8988T (cell line): ENCODE results near the gene DNAH6.
A peak's percentile ranks its signal among the peaks of the same experiment; 100 is the strongest.
"Not testable (repeated sequence)": the region's sequence is repeated elsewhere in the genome, so short reads cannot be mapped to it uniquely, and the experiment has no call there.

ENCODE experiments used
- DNase-seq: peaks from one replicate; pipeline ENCODE4 v3.0.0; 2011

The DNAH6 gene, protein sequence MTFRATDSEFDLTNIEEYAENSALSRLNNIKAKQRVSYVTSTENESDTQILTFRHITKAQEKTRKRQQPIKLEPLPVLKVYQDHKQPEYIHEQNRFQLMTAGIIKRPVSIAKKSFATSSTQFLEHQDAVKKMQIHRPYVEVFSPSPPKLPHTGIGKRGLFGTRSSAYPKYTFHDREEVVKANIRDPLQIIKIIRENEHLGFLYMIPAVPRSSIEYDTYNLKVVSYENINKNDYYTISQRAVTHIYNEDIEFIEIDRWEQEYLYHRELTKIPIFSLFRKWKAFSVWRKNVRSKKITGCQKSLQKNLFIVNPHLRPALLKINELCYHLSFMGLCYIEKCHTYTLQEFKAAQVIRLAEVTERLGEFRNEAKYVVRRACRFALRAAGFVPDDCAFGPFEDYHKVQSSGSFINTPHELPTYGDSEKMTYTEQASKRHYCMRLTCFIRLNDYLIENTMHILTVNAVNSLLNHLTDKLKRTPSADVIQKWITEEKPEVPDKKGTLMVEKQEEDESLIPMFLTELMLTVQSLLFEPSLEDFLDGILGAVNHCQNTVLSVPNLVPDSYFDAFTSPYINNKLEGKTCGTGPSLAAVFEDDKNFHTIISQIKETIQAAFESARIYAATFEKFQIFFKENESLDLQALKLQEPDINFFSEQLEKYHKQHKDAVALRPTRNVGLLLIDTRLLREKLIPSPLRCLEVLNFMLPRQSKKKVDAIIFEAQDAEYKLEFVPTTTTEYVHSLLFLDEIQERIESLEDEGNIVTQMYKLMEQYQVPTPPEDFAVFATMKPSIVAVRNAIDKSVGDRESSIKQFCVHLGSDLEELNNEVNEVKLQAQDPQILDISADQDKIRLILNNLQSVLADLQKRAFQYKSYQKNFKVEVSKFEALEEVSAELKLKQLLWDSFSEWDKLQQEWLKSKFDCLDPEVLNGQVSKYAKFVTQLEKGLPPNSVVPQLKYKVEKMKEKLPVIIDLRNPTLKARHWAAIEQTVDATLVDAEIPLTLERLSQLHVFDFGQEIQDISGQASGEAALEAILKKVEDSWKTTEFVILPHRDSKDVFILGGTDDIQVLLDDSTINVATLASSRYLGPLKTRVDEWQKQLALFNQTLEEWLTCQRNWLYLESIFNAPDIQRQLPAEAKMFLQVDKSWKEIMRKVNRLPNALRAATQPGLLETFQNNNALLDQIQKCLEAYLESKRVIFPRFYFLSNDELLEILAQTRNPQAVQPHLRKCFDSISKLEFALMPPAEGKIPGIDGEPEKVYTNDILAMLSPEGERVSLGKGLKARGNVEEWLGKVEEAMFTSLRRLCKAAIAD (N-terminal part only)

DNA sequence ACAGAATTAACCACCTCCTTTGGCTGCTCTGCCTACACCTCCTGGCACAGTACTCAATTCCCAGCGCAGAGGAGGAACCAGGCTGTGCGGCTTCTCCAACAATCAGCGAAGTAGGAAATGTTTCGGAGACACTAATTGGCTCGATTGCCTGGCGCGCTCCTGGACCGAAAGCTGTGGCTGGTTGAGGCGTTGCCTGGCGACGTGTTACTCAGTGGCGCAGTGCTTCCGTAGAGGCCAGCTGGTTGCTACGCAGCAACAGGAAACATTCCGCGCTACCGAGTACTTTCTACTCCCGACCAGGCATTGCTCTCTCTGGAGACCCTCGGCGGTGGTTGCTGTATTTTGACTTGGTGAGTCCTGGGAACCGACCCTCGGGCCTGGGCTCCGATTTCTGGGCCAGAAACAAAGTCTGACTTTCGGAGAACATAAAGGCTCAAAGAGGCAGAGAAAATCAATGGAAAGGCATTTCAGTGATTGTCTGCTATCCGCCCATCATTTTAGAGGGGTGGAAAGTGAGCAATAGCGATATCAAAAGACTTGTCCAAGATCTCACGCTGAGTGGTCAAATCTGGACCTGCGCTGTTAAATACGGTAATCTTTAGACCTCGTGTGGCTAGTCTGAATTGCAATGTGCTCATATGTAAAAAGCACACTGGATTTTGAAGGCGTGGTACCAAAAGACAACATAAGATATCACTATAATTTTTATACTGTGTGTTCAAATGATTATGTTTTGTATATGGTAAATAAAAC, at the start of gene DNAH6:
Gene DNAH6 (plus strand): TSS at position 265 of the 753 bp plus-strand sequence. CDS start 1,329 bp downstream, outside the sequence.
- DNase-seq, result peak; percentile 37

DNA sequence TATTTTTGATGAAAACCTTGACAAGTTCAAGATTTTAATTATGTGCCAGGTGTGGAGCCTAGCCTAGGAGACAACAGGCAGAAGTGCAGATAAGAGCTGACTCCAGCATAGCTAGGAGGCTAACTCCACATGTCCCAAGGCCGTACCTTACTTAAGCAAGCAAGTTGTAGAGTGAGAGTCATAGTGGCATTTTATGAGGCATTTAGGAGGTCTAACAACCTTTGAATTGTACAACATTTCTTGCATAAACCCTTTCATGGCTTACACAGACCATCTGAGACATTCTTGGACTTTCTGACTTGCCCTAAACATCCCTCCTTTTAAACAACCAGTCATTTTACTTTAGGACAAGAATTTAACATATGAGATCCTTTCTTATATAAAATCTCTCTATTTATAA, 48.9 kb upstream of the DNAH6 start:
- no peak for DNase-seq

DNA sequence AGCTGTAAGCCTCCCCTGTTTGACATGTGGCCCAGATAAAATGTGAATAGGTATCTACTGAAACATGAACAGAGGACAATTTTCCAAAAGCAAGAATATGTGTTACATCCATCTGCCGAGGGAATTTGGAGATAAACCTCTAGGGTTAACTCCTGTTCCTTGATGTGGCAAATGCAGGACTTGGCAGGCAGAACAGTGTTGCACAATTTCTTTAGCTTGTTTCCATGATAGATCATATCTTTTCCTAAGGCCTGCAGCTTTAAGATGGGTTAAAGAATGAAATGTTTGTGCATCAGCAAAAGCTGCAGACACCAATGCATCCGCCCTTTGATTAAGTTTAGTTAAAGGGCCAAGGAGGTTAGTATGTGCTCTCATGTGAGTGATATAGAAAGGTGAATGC, 43.9 kb upstream of the DNAH6 start:
- DNase-seq, result not testable (repeated sequence)

DNA sequence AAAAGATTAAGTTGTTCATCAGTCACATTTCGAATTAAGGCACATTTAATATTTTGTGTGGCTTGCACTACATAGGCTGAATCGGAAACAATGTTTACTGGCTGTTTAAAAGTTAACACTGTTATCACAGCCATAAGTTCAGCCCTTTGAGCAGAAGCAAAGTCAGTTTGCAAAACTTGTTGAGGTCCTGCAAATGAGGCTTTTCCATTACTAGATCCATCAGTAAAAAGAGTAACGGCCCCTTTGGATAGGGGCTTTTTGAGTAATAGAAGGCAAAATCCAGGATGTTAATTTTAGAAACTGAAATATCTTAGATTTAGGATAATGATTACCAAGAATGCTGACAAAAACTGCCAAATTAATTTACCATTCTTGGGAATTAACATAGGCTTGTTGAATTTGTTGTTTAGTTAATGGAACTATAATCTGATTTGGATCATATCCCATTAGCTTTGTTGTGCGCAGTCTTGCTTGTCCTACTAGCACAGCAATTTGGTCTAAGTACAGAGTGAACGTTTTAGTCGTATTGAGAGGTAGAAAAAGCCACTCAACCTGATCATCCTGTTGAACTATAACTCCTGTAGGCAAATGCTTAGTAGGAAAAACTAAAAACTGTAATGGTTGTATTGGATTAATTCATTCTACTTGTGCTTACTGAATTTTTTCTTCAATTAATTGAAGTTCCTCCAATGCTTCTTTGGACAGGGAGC, 43.3 kb upstream of the DNAH6 start:
- DNase-seq, result no peak

DNA sequence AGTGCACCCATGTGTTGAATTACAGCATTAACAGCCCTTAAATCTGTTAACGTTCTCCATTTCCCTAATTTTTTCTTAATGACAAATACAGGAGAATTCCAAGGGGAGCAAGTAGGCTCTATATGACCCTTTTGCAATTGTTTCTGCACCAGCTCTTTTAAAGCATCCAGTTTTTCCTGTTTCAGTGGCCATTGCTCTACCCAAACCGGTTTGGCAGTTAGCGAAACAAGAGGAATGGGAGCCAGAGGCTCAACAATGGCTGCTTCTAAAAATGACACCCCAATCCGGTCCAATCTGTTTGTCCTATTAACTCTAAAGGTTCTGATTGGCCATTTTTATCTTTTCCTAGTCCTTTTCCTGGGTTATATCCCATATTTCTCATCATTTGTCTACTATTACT, 42.1 kb upstream of the DNAH6 start:
- no peak for DNase-seq

DNA sequence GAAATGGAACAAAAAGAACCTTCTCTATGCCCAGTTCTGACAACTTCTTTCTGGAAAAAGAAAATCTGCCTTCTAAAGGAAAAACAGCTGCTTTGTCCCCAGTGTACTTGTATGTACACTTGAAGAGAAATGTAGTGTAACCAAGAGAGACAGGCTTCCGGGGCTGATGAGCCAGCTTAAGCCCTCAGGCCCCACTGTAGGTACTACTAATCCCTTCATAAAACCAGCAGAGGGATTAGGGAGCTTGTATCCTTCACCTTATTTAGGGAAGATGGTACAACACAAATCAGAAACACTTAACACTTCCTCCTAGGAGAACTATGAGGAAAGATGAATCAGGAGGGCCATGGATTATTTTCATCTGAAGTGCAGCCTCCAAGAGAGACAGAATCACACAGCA, 38.4 kb upstream of the DNAH6 start:
- DNase-seq, result no peak

DNA sequence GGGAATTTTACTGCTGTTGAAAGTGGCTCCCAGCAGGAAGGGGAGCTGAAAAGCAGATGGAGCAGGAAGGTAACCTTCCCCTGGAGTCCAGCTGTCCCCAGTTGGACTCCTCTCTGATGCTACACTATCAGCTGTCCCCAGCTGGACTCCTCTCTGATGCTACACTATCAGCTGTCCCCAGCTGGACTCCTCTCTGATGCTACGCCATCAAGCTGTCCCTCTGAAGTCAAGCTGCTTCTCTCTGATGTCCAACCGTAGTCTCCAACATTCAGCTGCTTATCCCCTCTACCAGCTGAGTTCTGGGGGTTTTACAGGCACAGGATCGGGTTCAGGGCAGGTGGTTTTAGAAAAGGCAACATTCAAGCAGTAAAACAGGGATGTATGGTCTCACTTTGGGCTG, 37.4 kb upstream of the DNAH6 start:
- DNase-seq, result no peak

DNA sequence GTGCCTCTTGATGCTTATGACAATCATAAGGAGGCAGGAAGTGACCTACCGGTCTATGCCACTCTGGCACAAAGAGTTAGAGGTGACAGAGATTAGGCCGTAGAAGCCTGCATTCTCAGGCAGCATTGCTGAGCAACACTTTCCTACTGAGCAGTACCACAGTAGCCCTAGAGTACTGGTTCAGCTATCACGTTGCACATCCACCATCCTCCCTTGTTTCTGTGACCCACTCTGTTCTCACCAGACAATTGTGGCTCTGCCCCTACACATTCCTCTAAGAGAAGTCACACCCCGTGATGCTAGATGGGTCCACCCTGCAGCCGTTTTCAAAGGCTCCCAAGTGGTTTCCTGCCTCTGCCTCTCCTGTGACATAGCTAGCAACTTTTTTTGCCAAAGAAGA, 34.6 kb upstream of the DNAH6 start:
- DNase-seq, result no peak

DNA sequence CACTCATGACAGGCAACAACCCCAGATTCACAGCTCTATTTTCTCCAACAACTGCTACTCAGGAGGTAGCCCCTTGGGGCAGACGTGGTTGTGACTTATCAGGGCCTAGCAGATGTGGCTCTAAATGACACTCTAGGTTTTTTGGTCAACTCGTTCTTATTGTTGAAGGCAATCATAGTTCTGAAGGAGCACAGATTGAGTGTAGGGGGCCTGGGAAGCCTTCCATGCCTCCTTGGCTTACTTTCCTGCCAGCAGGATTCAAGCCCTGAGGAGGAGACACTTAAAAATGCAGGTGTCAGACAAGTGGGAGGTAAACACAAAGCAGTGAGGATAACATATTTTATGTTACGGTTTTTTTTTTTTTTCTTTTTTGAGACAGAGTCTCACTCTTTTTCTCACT, 33.7 kb upstream of the DNAH6 start:
- no peak for DNase-seq

DNA sequence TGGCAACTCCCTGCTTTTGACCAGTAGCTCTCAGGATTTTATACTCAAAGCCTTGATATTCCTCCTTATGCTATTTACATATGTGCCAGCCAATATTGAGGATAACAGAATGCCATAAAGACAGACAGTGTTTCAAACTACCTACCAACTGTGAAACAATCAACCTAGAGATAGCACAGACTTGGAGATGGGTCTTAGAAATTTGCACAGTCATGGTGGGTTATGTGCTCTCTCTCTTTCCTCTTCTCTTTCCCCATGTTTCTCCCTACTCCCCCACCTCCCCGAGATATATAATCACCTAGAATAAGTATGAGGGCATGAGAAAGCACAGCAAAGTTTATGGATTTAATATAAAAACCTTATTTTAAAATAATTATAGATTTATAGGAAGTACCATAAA, 33.0 kb upstream of the DNAH6 start:
- DNase-seq, result no peak

DNA sequence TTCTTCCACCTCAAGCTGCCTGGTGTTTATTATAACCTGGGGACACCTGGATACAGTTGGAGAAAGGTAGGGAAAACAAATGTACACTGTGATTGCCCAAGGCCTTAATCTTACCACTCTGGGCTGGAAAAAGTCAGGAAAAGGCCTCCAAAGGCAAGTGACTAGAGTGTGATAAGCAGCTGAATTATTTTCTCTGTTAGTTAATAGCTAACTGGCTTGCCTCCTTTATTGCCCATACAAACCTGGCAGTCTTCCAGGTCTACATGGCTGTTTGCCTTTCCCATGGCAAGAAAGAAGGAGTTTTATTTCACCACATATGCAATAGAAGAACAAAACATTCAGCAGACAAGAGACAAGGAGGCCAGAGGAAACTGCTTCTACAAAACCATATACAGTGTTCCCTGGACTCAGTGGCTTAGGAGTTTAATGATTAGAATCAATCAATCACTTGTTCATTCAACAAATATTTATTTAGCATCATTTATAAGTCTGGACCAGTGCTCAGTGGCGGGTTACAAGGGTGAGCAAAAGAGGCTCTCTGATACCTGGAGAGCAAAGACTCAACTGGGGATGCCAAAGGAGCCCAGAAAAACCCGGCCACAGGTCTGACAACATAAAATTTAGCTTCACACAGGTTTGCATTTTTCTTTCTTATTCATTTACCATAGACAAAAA, 29.7 kb upstream of the DNAH6 start:
- no peak for DNase-seq

DNA sequence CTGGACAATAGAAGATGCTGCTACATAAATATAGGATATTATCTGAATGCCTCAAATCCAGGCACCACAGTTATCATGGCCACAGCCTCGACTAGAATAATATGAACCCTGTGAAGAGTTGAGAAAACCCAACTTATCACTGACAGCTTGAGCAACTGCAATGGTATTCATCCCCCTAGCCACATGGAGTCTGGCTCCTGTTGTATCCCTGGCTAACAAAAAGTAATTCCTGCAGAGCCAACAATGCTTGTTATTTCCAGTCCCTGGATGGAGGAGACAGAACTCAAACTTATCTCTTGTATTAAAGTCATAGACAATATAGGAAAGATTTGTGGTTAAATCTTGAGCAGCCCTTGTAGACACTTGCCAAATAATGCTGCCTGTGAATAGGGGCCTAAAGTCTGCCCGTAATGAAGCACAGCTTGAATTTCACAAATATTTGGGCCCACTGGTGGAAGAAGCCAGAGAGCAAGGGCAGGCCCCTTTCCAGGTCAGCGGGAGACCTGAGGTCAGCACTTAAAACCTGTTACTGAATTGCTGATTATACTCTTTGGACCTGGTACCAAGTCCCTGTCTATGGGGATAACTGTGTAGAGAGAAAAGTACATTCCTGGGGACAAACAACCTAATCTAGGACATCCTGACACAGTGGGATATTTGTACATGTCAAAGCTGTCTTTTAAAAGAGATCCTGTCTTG, 28.9 kb upstream of the DNAH6 start:
- DNase-seq, result no peak

DNA sequence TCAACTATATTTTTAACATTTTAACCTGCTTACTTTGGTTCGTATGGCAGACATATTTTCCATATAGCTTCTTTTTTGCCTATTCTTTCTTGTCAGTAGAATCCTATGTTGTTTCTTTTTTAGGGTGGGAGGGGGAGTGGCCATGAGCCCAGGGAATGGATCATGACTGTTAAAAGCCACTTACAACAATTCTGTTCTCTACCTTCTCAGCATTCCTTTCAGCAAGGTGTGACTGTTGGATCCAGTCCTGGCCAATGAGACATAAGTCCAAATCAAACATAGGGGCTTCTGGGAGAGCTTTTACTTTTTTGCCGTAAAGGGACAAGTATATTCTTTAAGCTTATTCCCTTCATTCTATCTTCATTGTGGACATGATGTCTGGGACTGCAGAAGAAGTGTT, 25.0 kb upstream of the DNAH6 start:
- no peak for DNase-seq

DNA sequence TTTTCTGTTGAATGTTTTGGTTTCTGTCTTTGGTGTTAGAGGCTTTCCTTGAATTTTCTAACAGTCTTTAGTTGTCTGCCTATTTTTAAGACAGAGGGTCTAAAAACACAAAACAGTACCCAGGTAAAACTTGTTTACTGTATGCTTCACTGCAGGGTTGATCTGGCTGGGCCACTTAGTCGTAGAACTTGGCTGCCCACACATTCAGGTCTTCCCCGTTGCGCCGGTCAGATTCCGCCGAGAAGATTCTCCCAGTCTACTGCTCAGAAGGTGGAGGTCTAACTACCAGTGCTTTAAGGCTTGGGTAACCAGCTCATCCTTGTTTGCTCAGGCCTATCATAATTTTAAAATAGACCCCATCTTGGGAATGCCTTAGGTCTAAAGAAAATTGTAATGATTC, 24.6 kb upstream of the DNAH6 start:
- no peak for DNase-seq

DNA sequence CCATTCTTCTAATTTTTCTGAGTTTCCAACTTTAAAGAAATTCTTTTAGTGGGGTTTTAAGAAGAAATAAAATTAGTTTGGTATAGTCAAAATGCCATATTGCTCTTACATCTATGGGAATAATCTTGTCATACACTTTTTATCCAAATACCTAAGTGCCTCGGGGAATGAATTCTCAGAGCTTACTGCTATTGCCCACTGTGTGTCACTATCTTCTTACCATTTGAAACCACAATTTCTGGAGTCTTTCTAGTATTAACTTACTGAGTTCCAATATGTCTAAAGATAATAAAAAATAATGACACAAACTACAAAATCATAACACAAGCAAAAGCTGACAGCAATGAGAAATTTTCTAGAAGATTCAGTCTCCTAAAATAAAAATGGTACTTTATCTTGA, 23.7 kb upstream of the DNAH6 start:
- no peak for DNase-seq

DNA sequence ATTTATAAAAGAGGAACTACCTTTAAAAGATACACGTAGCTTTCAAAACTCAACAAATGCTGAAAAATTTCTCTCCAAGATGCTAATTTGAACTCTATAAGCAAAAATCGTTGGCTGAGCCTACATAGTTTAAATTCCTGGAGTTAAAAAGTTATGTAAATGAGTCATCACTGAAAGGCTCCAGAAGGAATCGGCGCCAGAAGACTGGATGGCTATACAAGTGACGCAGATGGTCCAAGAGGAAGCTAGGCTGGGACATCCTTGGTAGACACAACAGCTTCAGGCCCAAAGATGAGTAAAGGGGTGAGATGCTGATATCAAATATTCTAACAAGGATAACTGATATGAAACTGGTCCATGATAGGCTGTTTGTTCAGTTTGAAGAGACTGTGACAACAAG, 22.8 kb upstream of the DNAH6 start:
- no peak for DNase-seq

DNA sequence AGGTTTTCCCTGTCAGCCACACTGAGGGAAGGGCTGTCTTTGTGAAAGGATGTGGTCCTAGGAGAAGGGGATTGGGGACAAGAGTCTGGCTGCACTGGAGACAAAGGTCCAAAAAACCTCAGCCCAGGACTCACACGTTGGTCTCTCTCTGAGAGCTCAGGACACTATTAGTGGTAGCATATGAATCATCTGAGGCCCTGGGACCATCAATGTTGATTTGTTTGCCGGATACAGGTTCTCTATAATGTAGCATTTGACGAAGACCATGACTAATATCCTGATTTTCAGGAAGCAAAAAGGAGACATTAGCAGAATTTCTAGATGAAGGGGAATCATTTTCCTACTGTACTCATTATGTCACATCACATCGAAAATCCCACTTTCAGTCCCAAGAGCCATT, 22.2 kb upstream of the DNAH6 start:
- DNase-seq, result no peak

DNA sequence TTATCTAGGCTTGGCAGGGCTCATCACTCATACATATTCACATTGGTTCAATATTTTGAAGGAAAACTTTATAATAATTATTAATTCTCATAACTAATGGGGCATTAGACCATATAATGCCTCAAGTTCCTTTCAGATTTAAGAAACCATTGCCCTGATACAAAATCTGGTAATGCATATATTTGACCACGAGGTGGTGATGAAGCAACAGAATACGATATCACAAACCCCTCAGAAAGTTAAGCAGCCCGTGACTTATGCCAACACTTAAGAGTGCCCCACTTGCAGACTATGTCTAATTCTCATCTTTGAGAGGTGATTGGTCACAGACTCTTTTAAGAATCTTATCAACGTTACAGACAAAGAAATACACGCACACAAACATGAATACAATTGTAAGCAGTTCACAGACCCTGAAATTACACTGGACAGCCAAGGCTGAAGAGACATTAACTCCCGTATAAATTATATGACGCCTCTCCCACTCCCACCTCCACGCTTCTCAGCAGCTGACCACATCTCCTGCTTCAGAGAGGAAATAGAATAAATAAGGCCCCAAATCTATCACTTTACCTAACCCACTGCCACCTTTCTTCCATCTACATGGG, 20.7 kb upstream of the DNAH6 start:
- DNase-seq, result no peak

DNA sequence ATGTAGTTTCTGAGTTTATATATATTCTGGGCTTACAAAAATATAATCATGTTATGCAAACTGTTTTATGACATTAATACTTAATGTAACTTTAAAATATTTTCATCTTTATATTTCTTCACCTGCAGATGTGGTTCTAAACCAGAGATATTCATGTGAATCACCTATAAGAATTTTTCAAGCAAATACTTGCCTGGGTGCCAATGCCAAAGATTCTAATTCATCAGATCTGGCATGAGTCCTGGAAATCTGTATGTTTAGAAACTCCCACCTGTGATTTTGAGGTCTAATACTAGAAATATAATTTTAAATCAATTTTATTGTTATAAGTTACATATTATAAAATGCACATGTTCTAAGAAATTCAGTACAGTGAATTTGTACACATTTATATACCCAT, 19.9 kb upstream of the DNAH6 start:
- DNase-seq, result no peak

DNA sequence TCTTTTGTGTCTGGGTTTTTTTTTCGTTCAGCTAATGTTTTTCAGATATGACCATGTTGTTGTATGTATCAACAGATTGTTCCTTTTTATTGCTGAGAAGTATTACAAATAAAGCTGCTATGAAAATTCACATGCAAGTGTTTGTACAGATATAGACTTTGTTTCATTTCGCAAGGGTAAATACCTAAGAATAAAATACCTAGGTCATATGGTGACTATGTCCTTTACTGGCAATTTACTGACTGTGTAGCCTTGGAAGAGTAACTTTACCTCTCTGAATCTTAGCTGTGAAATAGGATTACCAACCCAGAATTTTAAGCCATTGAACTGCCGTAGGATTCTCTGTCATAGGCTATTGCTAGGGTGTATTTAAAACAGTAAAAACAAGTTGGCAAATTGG, 19.0 kb upstream of the DNAH6 start:
- DNase-seq, result no peak
